ENCODE data around the gene SMIM38. TPM values are rescaled to one million over a fixed set of nuclear protein-coding genes. Genes with fewer than 3 reads are reported as not detected.

SMIM38 gene
- polyA plus RNA-seq, 3 donors, result 0.09 to 2.0 (median 0.34) TPM

DNA sequence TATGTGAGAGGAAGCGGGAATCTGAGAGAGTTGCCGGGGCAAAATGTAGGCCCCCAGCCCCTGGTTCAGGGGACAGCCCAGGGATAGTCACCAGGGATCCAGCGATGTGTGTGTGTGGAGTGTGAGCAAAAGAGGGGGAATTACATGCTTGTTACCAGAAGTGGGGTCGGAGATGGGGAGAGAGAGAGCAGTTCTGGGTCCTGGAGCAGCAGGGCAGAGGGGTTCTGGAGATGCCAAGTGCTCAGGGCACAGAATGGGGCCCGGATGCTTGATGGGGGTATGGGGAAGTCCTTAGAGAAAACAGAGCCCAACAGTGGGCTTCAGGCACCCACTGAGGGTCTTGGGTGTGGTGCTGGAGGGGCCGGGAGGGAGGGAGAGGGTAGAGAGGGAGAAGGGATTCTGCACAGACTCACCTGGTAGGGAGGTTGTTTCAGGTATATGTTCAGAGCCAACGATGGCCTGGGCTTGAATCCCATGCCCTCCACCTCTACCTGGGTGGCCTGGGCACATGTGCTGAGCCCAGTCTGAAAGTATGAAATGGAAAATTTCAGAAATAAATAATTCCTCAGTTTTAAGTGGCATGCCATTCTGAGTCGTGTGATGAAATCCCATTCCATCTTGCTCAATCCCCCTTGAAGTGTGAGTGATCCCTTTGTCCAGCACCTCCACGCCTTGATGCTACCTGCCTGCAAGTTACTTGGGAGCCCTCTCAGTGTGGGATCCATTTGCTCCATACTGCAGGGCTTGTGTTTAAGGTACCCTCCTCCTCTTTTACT lies 12.4 kb downstream of the SMIM38 start:
- WGBS, 3 donors, result 73 to 89% (median 77%) methylated on average over 9 of the region's 9 CpGs
- no peak overlapping the region for H3K27ac ChIP-seq (ENCODE audit: low read depth, low read length)

DNA sequence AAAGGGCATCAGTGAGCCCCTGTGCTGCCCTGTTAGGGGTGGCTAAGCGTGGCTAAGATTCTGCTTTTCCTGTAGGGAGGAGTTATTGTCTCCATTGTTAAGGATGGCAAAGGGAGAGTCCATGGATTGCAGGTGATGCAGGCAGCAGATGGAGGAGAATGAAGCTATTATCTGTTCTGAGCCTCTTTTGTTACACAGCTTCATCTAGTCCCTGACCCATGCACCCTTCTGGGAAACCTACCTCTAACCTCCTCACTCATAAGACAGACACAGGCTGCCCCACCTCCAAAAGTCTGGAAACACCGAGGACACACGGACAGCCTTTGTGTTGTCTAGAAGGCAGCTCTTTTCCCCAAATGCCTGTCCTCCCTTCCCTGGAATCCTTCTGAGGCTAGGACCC lies 13.7 kb downstream of the SMIM38 start:
- H3K27ac ChIP-seq (ENCODE audit: low read depth, low read length), result no peak overlapping the region
- WGBS, 3 donors, result 94 to 100% (median 96%) methylated on average over 3 of the region's 3 CpGs

- H3K27ac ChIP-seq (ENCODE audit: low read depth, low read length), result no peak overlapping the region
- WGBS, 3 donors, result 78 to 90% (median 82%) methylated on average over 6 of the region's 6 CpGs
These were observed 15.0 kb downstream of the SMIM38 start for GRCh38 chr11:69170704-69171103.

DNA sequence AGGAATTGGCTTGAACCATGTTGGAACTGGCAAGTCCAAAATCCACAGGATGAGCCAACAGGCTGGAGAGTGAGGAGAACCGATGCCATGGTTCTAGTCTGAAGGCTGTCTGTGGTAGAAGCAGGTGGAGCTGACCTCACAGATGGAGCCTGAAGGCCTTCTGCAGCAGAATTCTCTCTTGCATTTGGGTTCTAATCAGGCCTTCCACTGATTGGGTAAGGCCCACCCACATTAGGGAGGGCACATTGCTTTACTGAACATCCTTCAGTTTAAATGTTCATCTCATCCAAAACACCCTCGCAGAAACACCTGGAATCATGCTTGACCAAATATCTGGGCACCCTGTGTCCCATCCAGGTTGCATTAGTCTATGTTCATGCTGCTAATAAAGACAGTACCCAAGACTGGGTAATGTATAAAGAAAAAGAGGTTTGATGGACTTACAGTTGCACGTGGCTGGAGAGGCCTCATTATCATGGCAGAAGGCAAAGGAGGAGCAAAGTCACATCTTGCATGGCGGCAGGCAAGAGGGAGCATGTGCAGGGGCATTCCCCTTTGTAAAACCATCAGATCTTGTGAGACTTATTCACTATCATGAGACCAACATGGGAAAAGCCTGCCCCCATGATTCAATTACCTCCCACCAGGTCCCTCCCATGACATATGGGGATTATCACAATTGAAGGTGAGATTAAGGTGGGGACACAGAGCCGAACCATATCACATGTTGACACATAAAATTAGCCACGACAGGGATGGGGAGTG lies 15.9 kb downstream of the SMIM38 start:
- 89 to 90% (median 90%) methylated on average over 6 of the region's 6 CpGs for WGBS, 3 donors
- H3K27ac ChIP-seq (ENCODE audit: low read depth, low read length), result no peak overlapping the region

- WGBS, 3 donors, result 0 to 36% (median 9%) methylated on average over 1 of the region's 1 CpG
- no peak overlapping the region for H3K27ac ChIP-seq (ENCODE audit: low read depth, low read length)
These were observed 16.9 kb downstream of the SMIM38 start for GRCh38 chr11:69172674-69173073.

GRCh38 chr11:69173331-69173730 lies 17.6 kb downstream of the SMIM38 start:
- 96 to 100% (median 96%) methylated on average over 3 of the region's 3 CpGs for WGBS, 3 donors

GRCh38 chr11:69173925-69174581 lies 18.3 kb downstream of the SMIM38 start:
- WGBS, 3 donors, result 91 to 98% (median 94%) methylated on average over 8 of the region's 8 CpGs
- no peak overlapping the region for H3K27ac ChIP-seq (ENCODE audit: low read depth, low read length)

More at GRCh38 chr11:69173331-69173730, 17.6 kb downstream of the SMIM38 start:
- no peak overlapping the region for H3K27ac ChIP-seq (ENCODE audit: low read depth, low read length)

DNA sequence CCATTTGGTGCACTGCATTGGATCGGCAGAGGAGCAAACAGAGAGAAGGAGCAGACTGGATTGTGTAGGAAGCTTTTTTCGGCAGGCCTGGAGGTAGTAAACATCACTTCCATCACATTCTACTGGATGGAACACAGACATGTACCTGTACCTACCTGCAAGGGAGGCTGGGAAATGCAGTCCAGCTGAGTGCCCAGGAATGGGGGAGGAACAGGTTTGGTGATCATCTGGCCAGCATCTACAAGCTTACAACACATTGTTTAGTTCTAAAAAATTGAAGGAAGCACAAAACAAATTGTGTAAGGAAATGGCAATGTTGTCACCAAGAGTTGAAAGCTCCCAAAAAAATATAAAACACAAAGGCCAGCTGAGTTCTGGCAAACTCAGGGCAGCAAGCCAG lies 19.1 kb downstream of the SMIM38 start:
- H3K27ac ChIP-seq (ENCODE audit: low read depth, low read length), result no peak overlapping the region
- WGBS, 3 donors, result 86 to 93% (median 89%) methylated on average over 2 of the region's 2 CpGs

DNA sequence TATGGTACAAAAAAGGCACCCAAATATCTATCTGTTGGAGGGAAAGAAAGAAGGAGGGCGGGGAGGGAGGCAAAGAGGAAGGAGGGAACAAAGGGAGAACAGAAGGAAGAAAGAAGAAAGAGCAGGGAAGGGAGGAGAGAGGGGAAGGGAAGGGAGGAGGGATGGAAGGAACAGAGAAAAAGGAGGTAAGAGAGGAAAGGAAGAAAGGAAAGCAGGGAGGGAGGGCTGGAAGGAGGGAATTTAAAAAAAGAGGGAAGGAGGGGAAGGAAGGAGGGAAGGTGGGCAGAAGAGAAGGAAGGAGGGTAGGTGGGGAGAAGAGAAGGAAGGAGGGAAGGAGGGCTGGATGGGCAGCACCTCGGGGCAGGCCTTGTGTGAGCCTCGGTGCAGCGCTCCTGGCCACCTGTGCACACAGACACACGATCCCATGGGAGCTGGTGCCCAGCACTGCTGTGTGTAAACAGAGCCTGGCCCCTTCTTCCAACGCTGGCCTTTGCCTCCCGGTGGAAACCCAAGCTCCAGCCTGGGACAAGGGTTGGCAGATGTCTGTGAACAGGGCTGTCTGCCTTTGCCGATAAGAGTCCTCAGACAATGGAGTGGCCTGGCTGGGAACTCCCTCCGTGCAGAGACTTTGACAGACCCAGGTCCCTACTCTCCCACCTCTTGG lies 23.2 kb downstream of the SMIM38 start:
- WGBS, 3 donors, result 48 to 84% (median 84%) methylated on average over 9 of the region's 9 CpGs
- H3K27ac ChIP-seq (ENCODE audit: low read depth, low read length), result no peak overlapping the region

- no peak overlapping the region for H3K27ac ChIP-seq (ENCODE audit: low read depth, low read length)
- 64 to 92% (median 71%) methylated on average over 9 of the region's 9 CpGs for WGBS, 3 donors
These were observed 24.5 kb downstream of the SMIM38 start for GRCh38 chr11:69180226-69180625.

DNA sequence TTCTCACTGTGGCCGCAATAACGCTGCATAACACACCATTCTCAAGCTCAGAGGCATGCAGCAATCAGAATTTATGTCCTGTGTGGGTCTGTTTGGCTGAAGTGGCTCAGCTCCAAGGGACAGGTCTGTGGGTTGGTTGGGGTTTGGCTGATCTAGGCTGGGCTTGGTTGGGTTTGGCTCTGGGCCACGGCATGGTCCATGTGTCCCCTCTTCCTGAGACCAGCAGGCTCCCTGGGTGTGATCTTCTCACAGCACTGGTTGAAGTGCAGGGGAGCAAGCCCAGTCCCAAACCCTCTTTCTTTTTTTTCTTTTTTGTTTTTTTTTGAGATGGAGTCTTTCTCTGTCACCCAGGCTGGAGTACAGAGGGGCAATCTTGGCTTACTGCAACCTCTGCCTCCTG lies 25.0 kb downstream of the SMIM38 start:
- 81 to 99% (median 91%) methylated on average over 3 of the region's 3 CpGs for WGBS, 3 donors
- no peak overlapping the region for H3K27ac ChIP-seq (ENCODE audit: low read depth, low read length)

- 79 to 90% (median 81%) methylated on average over 8 of the region's 8 CpGs for WGBS, 3 donors
These were observed 27.9 kb downstream of the SMIM38 start for GRCh38 chr11:69183613-69184012.

GRCh38 chr11:69186316-69187260 lies 30.9 kb downstream of the SMIM38 start:
- no peak overlapping the region for H3K27ac ChIP-seq (ENCODE audit: low read depth, low read length)
- 79 to 90% (median 84%) methylated on average over 17 of the region's 17 CpGs for WGBS, 3 donors

More at GRCh38 chr11:69183613-69184012, 27.9 kb downstream of the SMIM38 start:
- H3K27ac ChIP-seq (ENCODE audit: low read depth, low read length), result no peak overlapping the region

- H3K27ac ChIP-seq (ENCODE audit: low read depth, low read length), result no peak overlapping the region
- 87 to 91% (median 89%) methylated on average over 7 of the region's 7 CpGs for WGBS, 3 donors
These were observed 31.9 kb downstream of the SMIM38 start for GRCh38 chr11:69187540-69188065.

DNA sequence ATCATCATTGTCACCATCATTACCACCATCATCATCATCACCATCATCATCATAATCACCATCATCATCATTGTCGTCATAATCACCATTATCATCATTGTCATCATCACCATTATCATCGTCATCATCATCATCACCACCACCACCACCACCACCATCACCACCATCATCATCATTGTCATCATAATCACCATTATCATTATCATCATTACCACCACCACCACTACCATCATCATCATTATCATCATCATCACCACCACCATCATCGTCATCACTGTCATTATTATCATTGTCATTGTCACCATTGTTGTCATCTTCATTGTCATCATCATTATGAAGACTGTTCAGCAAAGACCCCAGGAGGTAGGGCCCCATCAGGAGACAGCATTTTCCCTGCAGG lies 33.3 kb downstream of the SMIM38 start:
- WGBS, 3 donors, result 84 to 90% (median 84%) methylated on average over 3 of the region's 3 CpGs
- H3K27ac ChIP-seq (ENCODE audit: low read depth, low read length), result no peak overlapping the region

GRCh38 chr11:69190796-69191536 lies 35.2 kb downstream of the SMIM38 start:
- no peak overlapping the region for H3K27ac ChIP-seq (ENCODE audit: low read depth, low read length)
- WGBS, 3 donors, result 90 to 96% (median 92%) methylated on average over 18 of the region's 18 CpGs

DNA sequence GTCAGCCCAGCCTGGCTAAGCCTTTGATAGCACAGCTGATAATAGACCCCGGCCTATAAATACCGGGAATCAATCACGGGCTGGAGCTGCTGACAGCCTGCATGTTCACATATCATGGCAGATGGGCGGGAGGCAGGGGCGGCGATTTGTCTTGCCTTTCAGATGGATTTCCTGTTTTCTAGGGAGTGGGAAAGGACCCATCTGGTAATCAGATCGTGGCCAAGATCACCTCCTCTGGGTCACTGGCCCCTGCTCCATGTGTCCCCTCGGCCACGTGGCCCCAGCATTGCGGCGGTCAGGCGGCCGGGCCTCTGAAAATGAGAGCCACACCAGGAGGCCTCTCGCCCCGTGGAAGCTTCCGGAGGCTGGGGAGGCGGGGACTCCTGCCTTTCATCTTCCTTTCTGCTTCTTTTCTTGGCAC lies 36.6 kb downstream of the SMIM38 start:
- 36 to 48% (median 43%) methylated on average over 17 of the region's 17 CpGs for WGBS, 3 donors
- no peak overlapping the region for H3K27ac ChIP-seq (ENCODE audit: low read depth, low read length)

Measured in adipose tissue (tissue), 3 donors.